ENCODE results near the gene ZFPL1.
A peak's percentile ranks its signal among the peaks of the same experiment; 100 is the strongest.

Gene ZFPL1

GRCh38 chr11:65116370-65117205 is 32.6 kb downstream of the ZFPL1 start:
- Histone ChIP-seq H3K23ac (ENCODE audit: low read length) (no peak overlapping the region), H2AFZ (ENCODE audit: insufficient read depth, low read length, poor library complexity) (peak overlapping the region; percentile 66), H3K4me2 (ENCODE audit: low read length) (peak overlapping the region; percentile 90), H3K18ac (ENCODE audit: low read length) (peak overlapping the region; percentile 50), H2BK120ac (ENCODE audit: insufficient read depth, low read length, poor library complexity) (peak overlapping the region; percentile 40), H3K4me3 (ENCODE audit: low read depth, low read length) (peak overlapping the region; percentile 86), H3K9ac (ENCODE audit: low read length) (peak overlapping the region; percentile 93), H3K27me3 (ENCODE audit: insufficient read depth, low read length) (no peaks in the 10 kb centered on the region), H2BK12ac (ENCODE audit: low read length) (no peak overlapping the region), H3K79me1 (ENCODE audit: low read length) (peaks cover 21% of the 10 kb centered on the region), H3K79me2 (ENCODE audit: control insufficient read depth, insufficient read depth, low read length, poor library complexity) (peaks cover 23% of the 10 kb centered on the region), H3K4ac (ENCODE audit: low read depth, low read length) (peak overlapping the region; percentile 74), H3K27ac (ENCODE audit: low read depth, low read length) (peak overlapping the region; percentile 63), H2BK5ac (ENCODE audit: low read depth, low read length, poor library complexity) (peak overlapping the region; percentile 12), H3K36me3 (ENCODE audit: control insufficient read depth in 1 of 2, insufficient read depth in 2 of 2, low read length in 2 of 2) (peaks cover 38 to 47% of the 10 kb centered on the region in 2 experiments), H3K14ac (ENCODE audit: low read length) (peak overlapping the region; percentile 78), H4K8ac (ENCODE audit: low read depth, low read length) (peak overlapping the region; percentile 95), H4K12ac (ENCODE audit: low read depth, low read length) (peak overlapping the region; percentile 94), H3K4me1 (ENCODE audit: control insufficient read depth in 1 of 2, insufficient read depth in 2 of 2, low read length in 2 of 2) (peaks cover 14 to 19% of the 10 kb centered on the region in 2 experiments), H4K91ac (ENCODE audit: low read depth, low read length) (peak overlapping the region; percentile 74), H2AK5ac (ENCODE audit: low read length) (peak overlapping the region; percentile 73), H3K9me3 (ENCODE audit: insufficient read depth, low read depth, low read length) (no peaks in the 10 kb centered on the region)
- peak; percentile 85 to 86 for DNase-seq
- no CpG with 5 or more reads among the region's 68 CpGs for WGBS (ENCODE audit: extremely low coverage, insufficient coverage, insufficient read length)

DNA sequence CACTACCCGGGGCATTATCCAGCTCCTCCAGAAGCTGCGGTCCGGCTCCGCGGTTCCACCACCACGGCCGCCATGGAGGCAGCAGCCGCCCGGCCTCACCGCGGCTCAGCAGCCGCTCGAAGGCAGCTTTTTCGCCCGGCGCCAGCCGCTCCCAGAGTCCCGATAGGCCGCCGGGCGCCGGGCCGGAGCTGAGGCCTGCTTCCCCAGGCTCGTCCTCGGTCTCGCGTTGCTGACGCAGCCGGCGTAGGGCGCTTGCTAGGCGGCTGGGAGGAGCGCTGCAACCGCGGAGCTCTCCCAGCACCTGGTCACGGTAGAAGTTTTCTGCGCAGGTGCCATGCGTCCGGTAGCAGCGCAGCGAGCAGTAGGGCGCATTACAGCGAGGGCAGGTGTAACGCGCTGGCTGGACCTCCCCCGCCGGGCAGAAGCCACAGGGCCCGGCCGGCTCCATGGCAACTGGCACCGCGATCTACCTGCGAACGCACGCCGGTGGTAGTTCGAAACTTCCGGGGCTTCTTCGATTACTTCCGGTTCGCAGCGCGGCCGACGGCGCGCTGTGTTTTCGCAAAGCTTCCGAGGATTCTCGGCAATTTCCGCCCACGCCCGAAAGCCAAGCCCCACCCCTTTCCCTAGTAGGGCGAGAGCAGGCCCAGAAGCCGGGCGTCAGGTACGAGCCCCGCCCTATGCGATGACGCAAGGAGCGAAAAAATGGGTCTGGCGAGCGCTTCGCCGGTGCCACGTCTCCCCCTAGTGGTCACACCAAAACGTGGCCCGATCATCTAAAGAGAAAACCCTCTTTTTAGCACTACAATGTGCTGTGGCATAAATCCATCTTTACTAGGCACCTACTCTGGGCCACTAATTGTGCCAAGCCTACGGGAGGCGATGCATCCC is 33.4 kb downstream of the ZFPL1 start, which contains the start of gene ZNHIT2:
Gene ZNHIT2, minus strand, starts transcription at position 496 of the 891 bp plus-strand sequence. Its CDS starts 48 bp downstream, at position 448.
- H3K79me2 ChIP-seq (ENCODE audit: control insufficient read depth, insufficient read depth, low read length, poor library complexity) = peaks cover 26% of the 10 kb centered on the region
- H2BK5ac ChIP-seq (ENCODE audit: low read depth, low read length, poor library complexity) = peak within 1 kb of the TSS; percentile 12
- H2AFZ ChIP-seq (ENCODE audit: insufficient read depth, low read length, poor library complexity) = peak within 1 kb of the TSS; percentile 82
- H4K12ac ChIP-seq (ENCODE audit: low read depth, low read length) = peak within 1 kb of the TSS; percentile 94
- H4K8ac ChIP-seq (ENCODE audit: low read depth, low read length) = peak within 1 kb of the TSS; percentile 95
- H2BK120ac ChIP-seq (ENCODE audit: insufficient read depth, low read length, poor library complexity) = peak within 1 kb of the TSS; percentile 40
- no peak within 1 kb of the TSS for H2BK12ac ChIP-seq (ENCODE audit: low read length)
- H3K79me1 ChIP-seq (ENCODE audit: low read length) = peaks cover 19% of the 10 kb centered on the region
- H3K27me3 ChIP-seq (ENCODE audit: insufficient read depth, low read length) = no peaks in the 10 kb centered on the region
- H4K91ac ChIP-seq (ENCODE audit: low read depth, low read length) = peak within 1 kb of the TSS; percentile 74
- peak within 1 kb of the TSS; percentile 50 for H3K18ac ChIP-seq (ENCODE audit: low read length)
- peak; percentile 99 to 100 for DNase-seq
- peak within 1 kb of the TSS; percentile 86 for H3K4me3 ChIP-seq (ENCODE audit: low read depth, low read length)
- peak within 1 kb of the TSS; percentile 73 for H2AK5ac ChIP-seq (ENCODE audit: low read length)
- H3K36me3 ChIP-seq (ENCODE audit: control insufficient read depth in 1 of 2, insufficient read depth in 2 of 2, low read length in 2 of 2) = peaks cover 38 to 47% of the 10 kb centered on the region in 2 experiments
- no peaks in the 10 kb centered on the region for H3K9me3 ChIP-seq (ENCODE audit: insufficient read depth, low read depth, low read length)
- peaks cover 14 to 19% of the 10 kb centered on the region in 2 experiments for H3K4me1 ChIP-seq (ENCODE audit: control insufficient read depth in 1 of 2, insufficient read depth in 2 of 2, low read length in 2 of 2)
- H3K27ac ChIP-seq (ENCODE audit: low read depth, low read length) = peak within 1 kb of the TSS; percentile 63
- H3K4ac ChIP-seq (ENCODE audit: low read depth, low read length) = peak within 1 kb of the TSS; percentile 74
- peak within 1 kb of the TSS; percentile 90 for H3K4me2 ChIP-seq (ENCODE audit: low read length)
- H3K23ac ChIP-seq (ENCODE audit: low read length) = no peak within 1 kb of the TSS
- no CpG with 5 or more reads among the region's 89 CpGs for WGBS (ENCODE audit: extremely low coverage, insufficient coverage, insufficient read length)
- peak within 1 kb of the TSS; percentile 78 for H3K14ac ChIP-seq (ENCODE audit: low read length)
- H3K9ac ChIP-seq (ENCODE audit: low read length) = peak within 1 kb of the TSS; percentile 93

DNA sequence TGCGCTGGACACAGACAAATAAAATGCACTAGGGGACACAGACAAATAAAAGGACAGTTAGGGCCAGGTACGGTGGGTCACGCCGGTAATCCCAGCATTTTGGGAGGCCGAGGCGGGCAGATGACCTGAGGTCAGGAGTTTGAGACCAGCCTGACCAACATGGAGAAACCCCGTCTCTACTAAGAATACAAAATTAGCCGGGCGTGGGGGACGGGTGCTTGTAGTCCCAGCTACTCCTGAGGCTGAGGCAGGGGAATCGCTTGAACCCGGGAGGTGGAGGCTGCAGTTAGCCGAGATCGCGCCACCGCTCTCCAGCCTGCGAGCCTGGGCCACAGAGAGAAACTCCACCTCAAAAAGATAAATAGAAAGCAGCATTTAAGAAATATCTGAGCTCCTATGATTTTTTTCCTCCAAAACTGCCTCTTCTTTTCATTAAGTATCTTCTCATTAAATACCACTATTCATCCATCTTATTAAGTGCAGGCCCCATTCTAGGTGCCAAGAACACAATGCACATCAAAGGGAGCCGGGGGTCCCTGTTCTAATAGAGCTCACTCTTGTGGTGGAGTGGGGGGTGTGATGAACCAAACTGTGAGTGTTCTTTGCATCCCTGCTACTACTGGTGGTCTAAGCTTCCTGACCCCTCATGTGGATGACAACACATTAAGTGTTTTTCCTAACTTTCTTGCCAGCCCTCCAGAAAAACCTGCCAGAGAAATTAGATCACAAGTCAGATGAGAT is 34.2 kb downstream of the ZFPL1 start:
- Histone ChIP-seq H3K4me2 (ENCODE audit: low read length) (no peak overlapping the region), H4K8ac (ENCODE audit: low read depth, low read length) (peak overlapping the region; percentile 37), H3K4ac (ENCODE audit: low read depth, low read length) (no peak overlapping the region), H2BK120ac (ENCODE audit: insufficient read depth, low read length, poor library complexity) (no peak overlapping the region), H3K36me3 (ENCODE audit: control insufficient read depth in 1 of 2, insufficient read depth in 2 of 2, low read length in 2 of 2) (peaks cover 38 to 47% of the 10 kb centered on the region in 2 experiments), H2AFZ (ENCODE audit: insufficient read depth, low read length, poor library complexity) (no peak overlapping the region), H3K4me1 (ENCODE audit: control insufficient read depth in 1 of 2, insufficient read depth in 2 of 2, low read length in 2 of 2) (peaks cover 10 to 16% of the 10 kb centered on the region in 2 experiments), H4K12ac (ENCODE audit: low read depth, low read length) (no peak overlapping the region), H2BK12ac (ENCODE audit: low read length) (no peak overlapping the region), H3K18ac (ENCODE audit: low read length) (no peak overlapping the region), H3K14ac (ENCODE audit: low read length) (no peak overlapping the region), H2AK5ac (ENCODE audit: low read length) (no peak overlapping the region), H4K91ac (ENCODE audit: low read depth, low read length) (no peak overlapping the region), H3K27ac (ENCODE audit: low read depth, low read length) (no peak overlapping the region), H2BK5ac (ENCODE audit: low read depth, low read length, poor library complexity) (no peak overlapping the region), H3K79me1 (ENCODE audit: low read length) (peaks cover 15% of the 10 kb centered on the region), H3K27me3 (ENCODE audit: insufficient read depth, low read length) (no peaks in the 10 kb centered on the region), H3K79me2 (ENCODE audit: control insufficient read depth, insufficient read depth, low read length, poor library complexity) (peaks cover 21% of the 10 kb centered on the region), H3K23ac (ENCODE audit: low read length) (no peak overlapping the region), H3K9ac (ENCODE audit: low read length) (no peak overlapping the region), H3K4me3 (ENCODE audit: low read depth, low read length) (no peak overlapping the region), H3K9me3 (ENCODE audit: insufficient read depth, low read depth, low read length) (no peaks in the 10 kb centered on the region)
- WGBS (ENCODE audit: extremely low coverage, insufficient coverage, insufficient read length) = no CpG with 5 or more reads among the region's 18 CpGs
- no peak for DNase-seq

All from trophoblast cell (in vitro differentiated cells and primary cell).